ENCODE data around the gene PPIL4. TPM values are rescaled to one million over a fixed set of nuclear protein-coding genes. Genes with fewer than 3 reads are reported as not detected.

The PPIL4 gene
- total and polyA plus RNA-seq, 2 donors (not counting 1 experiment from before 2014, with no cell fraction given) = 3.1 to 34.3 TPM

- Histone ChIP-seq H3K9ac (ENCODE audit: low read length) (peak overlapping the region; percentile 27), H3K27ac (ENCODE audit: low read length in 2 of 2) (peak overlapping the region; percentile 42 to 79), H3K79me2 (ENCODE audit: control insufficient read depth, insufficient read depth, low read length) (peaks cover 96% of the 10 kb centered on the region), H2AFZ (ENCODE audit: insufficient read depth, low read depth, low read length, poor library complexity, severe bottlenecking) (no peak overlapping the region), H3K4me1 (ENCODE audit: control insufficient read depth in 2 of 2, insufficient read depth in 2 of 2, low read length in 2 of 2) (peaks cover 88 to 98% of the 10 kb centered on the region in 2 donors), H3K4me3 (ENCODE audit: control extremely low read depth in 1 of 5, extremely low read depth in 1 of 5, insufficient read depth in 1 of 5, low read depth in 2 of 5, low read length in 4 of 5) (no peak overlapping the region), H3K36me3 (replicated peaks in 1 of 2; ENCODE audit: control extremely low read depth in 1 of 2, control insufficient read depth in 1 of 2, extremely low read depth in 1 of 2, insufficient read depth in 2 of 2, low read length in 1 of 2) (peaks cover 2 to 54% of the 10 kb centered on the region in 2 experiments), H3K4me2 (replicated peaks; ENCODE audit: low read depth, low read length, poor library complexity, severe bottlenecking) (peak overlapping the region; percentile 40), H3K27me3 (replicated peaks in 1 of 4; ENCODE audit: control extremely low read depth in 1 of 4, control insufficient read depth in 3 of 4, insufficient read depth in 4 of 4, low read length in 3 of 4) (no peaks in the 10 kb centered on the region), H4K20me1 (ENCODE audit: control insufficient read depth, insufficient read depth, low read length, poor library complexity, severe bottlenecking) (peaks cover 14% of the 10 kb centered on the region), H3K9me3 (ENCODE audit: control extremely low read depth in 1 of 3, control insufficient read depth in 2 of 3, insufficient read depth in 1 of 3, low read length in 2 of 3) (no peaks in the 10 kb centered on the region)
- TF ChIP-seq EZH2 (IDR thresholded peaks at IDR 0.05; ENCODE audit: borderline replicate concordance, insufficient read depth, low read depth, low read length, poor library complexity, severe bottlenecking) (no peak), CTCF (IDR thresholded peaks at IDR 0.05) (no peak)
- CTCF ChIA-PET = interaction anchor here (5.9 kb wide), 1 partner anchor 40 kb away, joined by 60 read pairs; no protein-coding TSS in a partner anchor
- H3K9me3 Mint-ChIP-seq (ENCODE audit: insufficient read depth) = no peaks in the 10 kb centered on the region
- DNase-seq (no peak), ATAC-seq (ENCODE audit: low read depth) (no peak)
- POLR2A ChIA-PET = interaction anchor here (1.1 kb wide), 1 partner anchor 9 kb away, joined by 4 read pairs; no protein-coding TSS in a partner anchor
- WGBS (ENCODE audit: insufficient coverage) = 89% methylated on average over 4 of the region's 6 CpGs
- no peaks in the 10 kb centered on the region for H3K27me3 Mint-ChIP-seq
- peak overlapping the region; percentile 85 for H3K27ac Mint-ChIP-seq
- intact Hi-C loops (cut with micrococcal nuclease) = no loop called here
- H3K4me3 Mint-ChIP-seq = peak overlapping the region; percentile 71
- H3K4me1 Mint-ChIP-seq = peaks cover 86% of the 10 kb centered on the region
Observed at GRCh38 chr6:149476789-149477455, 68.9 kb downstream of the PPIL4 start.

All from B cell (primary cell).